Natural killer cell (primary cell): ENCODE results near the gene MCAT. TPM values are rescaled to one million over a fixed set of nuclear protein-coding genes. Genes with fewer than 3 reads are reported as not detected.

Experiments
- ATAC-seq, 3 donors: fragments of 150-1000 bp in 2 of 3; fragments of 200-7000 bp in 1 of 3; cut with Tn5 transposase; 1 replicate in 1 of 3; 2 replicates in 2 of 3; pipeline ENCODE4 v1.10.0; 2021; ENCODE audit warnings: mild to moderate bottlenecking in 2 of 3, moderate library complexity in 2 of 3
- DNase-seq, 2 donors: peaks; one replicate each; pipeline versions ENCODE4 v3.0.0 to v3.0.0-alpha.2; 2013 to 2021; ENCODE audit warnings: mixed read lengths in 1 of 2
- H3K27ac ChIP-seq: one replicate; pipeline ENCODE4 v1.5.1; 2013; ENCODE audit warnings: mild to moderate bottlenecking, low read length
- H3K27me3 ChIP-seq: one replicate; pipeline ENCODE4 v1.6.1; 2013; ENCODE audit warnings: low read length; ENCODE audit not compliant: control insufficient read depth, insufficient read depth
- H3K36me3 ChIP-seq: one replicate; pipeline ENCODE4 v1.6.1; 2013; ENCODE audit warnings: low read length; ENCODE audit not compliant: control insufficient read depth, insufficient read depth
- H3K4me1 ChIP-seq: one replicate; pipeline ENCODE4 v1.6.1; 2013; ENCODE audit warnings: low read length; ENCODE audit not compliant: control insufficient read depth, insufficient read depth
- H3K4me3 ChIP-seq: one replicate; pipeline ENCODE4 v1.5.1; 2013; ENCODE audit warnings: low read length
- H3K9me3 ChIP-seq: one replicate; pipeline ENCODE4 v1.6.1; 2013; ENCODE audit warnings: low read length; ENCODE audit not compliant: control insufficient read depth, insufficient read depth
- H3K27ac Mint-ChIP-seq, 2 donors: one replicate each; pipeline ENCODE4 v1.8.0; 2022; ENCODE audit warnings: mild to moderate bottlenecking in 2 of 2, mixed read lengths in 2 of 2, moderate library complexity in 1 of 2
- H3K27me3 Mint-ChIP-seq, 2 donors: one replicate each; pipeline ENCODE4 v1.8.0; 2022; ENCODE audit warnings: low read depth in 2 of 2, mixed read lengths in 2 of 2
- H3K36me3 Mint-ChIP-seq: one replicate; pipeline ENCODE4 v1.8.0; 2022; ENCODE audit warnings: mixed read lengths
- H3K4me1 Mint-ChIP-seq, 2 donors: one replicate each; pipeline ENCODE4 v1.8.0; 2022; ENCODE audit warnings: mixed read lengths in 2 of 2
- H3K4me3 Mint-ChIP-seq: one replicate; pipeline ENCODE4 v1.8.0; 2022; ENCODE audit warnings: mild to moderate bottlenecking, moderate library complexity, mixed read lengths
- H3K9me3 Mint-ChIP-seq, 2 donors: one replicate each; pipeline ENCODE4 v1.8.0; 2022; ENCODE audit warnings: mixed read lengths in 2 of 2
- WGBS: methylation state at CpG from one replicate; pipeline ENCODE4 v1.1.7; 2013; ENCODE audit warnings: missing lambda C conversion rate; ENCODE audit not compliant: insufficient coverage; 5-methylcytosine and 5-hydroxymethylcytosine counted together
- intact Hi-C: fragments of 100-400 bp; cut with micrococcal nuclease; formaldehyde crosslinking; loops from one replicate; pipeline ENCODE4 v1.14.2; 2022
- total RNA-seq, 4 donors: library from RNA; stranded (reverse); fragments of 120-200 nt in 1 of 4; gene quantifications; one replicate each; pipeline versions ENCODE4 v1.2.3 to v1.2.4, GENCODE V29; 2013 to 2022
- TF ChIP-seq, protein P1 (sequence below): fragments of 200-600 bp; IDR thresholded peaks from one replicate; pipeline ENCODE4 v1.8.0; 2022; ENCODE audit warnings: antibody characterized with exemption

Gene MCAT
- total RNA-seq, 3 donors from 2014 or later (not counting 1 experiment from before 2014, with no cell fraction given): 6.5 to 12.4 (median 9.3) TPM

DNA sequence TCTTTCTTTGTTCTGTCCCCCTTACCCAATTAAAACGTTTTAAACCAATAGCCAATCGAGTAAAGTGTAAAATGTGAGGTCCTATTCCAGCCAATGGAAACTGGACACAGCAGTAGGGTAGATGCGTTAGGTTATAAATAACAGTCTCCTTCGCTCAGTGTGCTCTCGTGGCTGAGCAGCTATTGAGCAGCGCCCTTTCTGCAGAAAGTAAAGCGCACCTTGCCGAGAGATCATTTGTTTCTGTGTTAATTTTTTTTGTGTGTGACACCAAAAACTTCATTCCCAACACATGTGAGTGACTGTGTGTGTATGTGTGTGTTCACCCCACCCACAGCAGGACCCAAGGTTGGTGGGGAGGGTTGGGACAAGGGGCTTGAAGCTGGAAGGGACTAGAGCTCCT lies 46.8 kb downstream of the MCAT start:
- Histone ChIP-seq H3K27ac (no peak overlapping the region), H3K4me1 (peaks cover 5% of the 10 kb centered on the region), H3K9me3 (peaks cover 8% of the 10 kb centered on the region), H3K27me3 (no peaks in the 10 kb centered on the region), H3K36me3 (no peaks in the 10 kb centered on the region), H3K4me3 (no peak overlapping the region)
- no peaks in the 10 kb centered on the region for H3K4me1 Mint-ChIP-seq
- TF ChIP-seq, protein P1, sequence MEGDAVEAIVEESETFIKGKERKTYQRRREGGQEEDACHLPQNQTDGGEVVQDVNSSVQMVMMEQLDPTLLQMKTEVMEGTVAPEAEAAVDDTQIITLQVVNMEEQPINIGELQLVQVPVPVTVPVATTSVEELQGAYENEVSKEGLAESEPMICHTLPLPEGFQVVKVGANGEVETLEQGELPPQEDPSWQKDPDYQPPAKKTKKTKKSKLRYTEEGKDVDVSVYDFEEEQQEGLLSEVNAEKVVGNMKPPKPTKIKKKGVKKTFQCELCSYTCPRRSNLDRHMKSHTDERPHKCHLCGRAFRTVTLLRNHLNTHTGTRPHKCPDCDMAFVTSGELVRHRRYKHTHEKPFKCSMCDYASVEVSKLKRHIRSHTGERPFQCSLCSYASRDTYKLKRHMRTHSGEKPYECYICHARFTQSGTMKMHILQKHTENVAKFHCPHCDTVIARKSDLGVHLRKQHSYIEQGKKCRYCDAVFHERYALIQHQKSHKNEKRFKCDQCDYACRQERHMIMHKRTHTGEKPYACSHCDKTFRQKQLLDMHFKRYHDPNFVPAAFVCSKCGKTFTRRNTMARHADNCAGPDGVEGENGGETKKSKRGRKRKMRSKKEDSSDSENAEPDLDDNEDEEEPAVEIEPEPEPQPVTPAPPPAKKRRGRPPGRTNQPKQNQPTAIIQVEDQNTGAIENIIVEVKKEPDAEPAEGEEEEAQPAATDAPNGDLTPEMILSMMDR: no peak
- no peak overlapping the region for H3K27ac Mint-ChIP-seq
- no peaks in the 10 kb centered on the region for H3K36me3 Mint-ChIP-seq
- peaks cover 2 to 3% of the 10 kb centered on the region in 2 donors for H3K9me3 Mint-ChIP-seq
- H3K27me3 Mint-ChIP-seq: no peaks in the 10 kb centered on the region
- 96% methylated on average over 8 of the region's 8 CpGs for WGBS
- no peak for ATAC-seq
- DNase-seq: no peak
- H3K4me3 Mint-ChIP-seq: no peak overlapping the region
- intact Hi-C loops: no loop called here

DNA sequence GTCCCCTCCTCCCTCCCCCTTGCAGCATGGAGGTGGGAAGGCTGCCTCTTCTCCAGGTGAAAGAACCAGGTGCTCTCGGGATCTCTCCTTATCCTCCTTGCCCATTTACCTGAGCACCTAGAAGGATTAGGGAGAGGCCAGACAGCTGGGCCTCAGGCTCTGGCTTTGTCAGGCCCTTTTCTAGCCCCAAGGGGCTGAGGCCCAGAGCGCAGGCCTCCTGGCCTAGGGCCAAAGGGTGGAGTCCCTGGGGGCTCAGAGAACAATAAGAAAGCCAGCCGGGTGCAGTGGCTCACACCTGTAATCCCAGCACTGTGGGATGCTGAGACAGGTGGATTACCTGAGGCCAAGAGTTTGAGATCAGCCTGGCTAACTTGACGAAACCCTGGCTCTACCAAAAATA lies 48.6 kb downstream of the MCAT start:
- H3K27ac ChIP-seq: no peak overlapping the region
- 97% methylated on average over 4 of the region's 4 CpGs for WGBS
- no peak overlapping the region for H3K4me3 ChIP-seq
- Mint-ChIP-seq H3K36me3 (no peaks in the 10 kb centered on the region), H3K27ac (no peak overlapping the region), H3K9me3 (peaks cover 2 to 3% of the 10 kb centered on the region in 2 donors), H3K27me3 (no peaks in the 10 kb centered on the region), H3K4me1 (peaks cover 0 to under 1% of the 10 kb centered on the region in 2 donors), H3K4me3 (no peak overlapping the region)
- intact Hi-C loops: no loop called here
- H3K4me1 ChIP-seq: peaks cover 12% of the 10 kb centered on the region
- no peaks in the 10 kb centered on the region for H3K36me3 ChIP-seq
- peaks cover 8% of the 10 kb centered on the region for H3K9me3 ChIP-seq
- H3K27me3 ChIP-seq: no peaks in the 10 kb centered on the region
- no peak for DNase-seq
- no peak for ATAC-seq
- TF ChIP-seq, protein P1: no peak

DNA sequence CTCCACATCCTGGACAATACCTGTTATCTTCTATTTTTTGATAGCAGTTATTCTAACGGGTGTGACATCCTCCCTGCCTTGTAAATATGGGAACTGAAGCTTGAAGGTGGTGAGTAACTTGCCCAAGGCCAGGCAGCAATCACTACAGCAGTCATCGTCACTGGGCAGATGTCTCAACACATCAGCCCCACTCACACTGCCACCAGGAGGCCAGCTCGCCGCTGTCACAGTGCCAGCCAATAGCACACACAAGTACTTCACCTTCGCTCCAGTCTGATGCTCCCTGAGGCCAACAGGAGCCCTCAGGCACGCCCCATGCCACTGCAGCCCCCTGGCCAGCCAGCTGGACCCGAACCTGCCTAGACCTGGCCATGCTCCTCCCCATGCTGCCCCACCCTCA lies 49.1 kb downstream of the MCAT start:
- H3K27ac Mint-ChIP-seq: no peak overlapping the region
- H3K4me3 Mint-ChIP-seq: no peak overlapping the region
- H3K36me3 ChIP-seq: no peaks in the 10 kb centered on the region
- TF ChIP-seq, protein P1: no peak
- H3K9me3 ChIP-seq: peaks cover 8% of the 10 kb centered on the region
- H3K27me3 Mint-ChIP-seq: no peaks in the 10 kb centered on the region
- 78% methylated on average over 7 of the region's 7 CpGs for WGBS
- H3K27me3 ChIP-seq: no peaks in the 10 kb centered on the region
- ATAC-seq (no peak), DNase-seq (no peak)
- H3K36me3 Mint-ChIP-seq: no peaks in the 10 kb centered on the region
- H3K4me3 ChIP-seq: no peak overlapping the region
- H3K4me1 ChIP-seq: peaks cover 15% of the 10 kb centered on the region
- peaks cover 2 to 3% of the 10 kb centered on the region in 2 donors for H3K9me3 Mint-ChIP-seq
- H3K27ac ChIP-seq: no peak overlapping the region
- intact Hi-C loops: no loop called here
- H3K4me1 Mint-ChIP-seq: peaks cover 0 to 5% of the 10 kb centered on the region in 2 donors

DNA sequence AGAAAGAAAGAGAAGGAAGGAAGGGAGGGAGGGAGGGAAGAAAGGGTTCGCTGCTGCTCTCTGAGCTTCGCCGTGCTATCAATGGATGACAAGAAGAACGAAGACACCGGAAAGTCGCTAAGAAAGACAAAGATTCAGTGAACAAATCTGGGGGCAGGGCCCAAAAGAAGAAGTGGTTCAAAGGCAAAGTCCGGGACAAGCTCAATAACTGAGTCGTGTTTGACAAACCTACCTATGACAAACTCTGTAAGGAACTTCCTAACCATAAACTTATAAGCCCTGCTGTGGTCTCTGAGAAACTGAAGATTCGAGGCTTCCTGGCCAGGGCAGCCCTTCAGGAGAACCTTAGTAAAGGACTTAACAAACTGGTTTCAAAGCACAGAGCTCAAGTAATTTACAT lies 51.1 kb downstream of the MCAT start:
- Mint-ChIP-seq H3K36me3 (no peaks in the 10 kb centered on the region), H3K4me3 (no peak overlapping the region)

More for the DNA sequence above, 51.1 kb downstream of the MCAT start:
- Mint-ChIP-seq H3K9me3 (peaks cover 2 to 3% of the 10 kb centered on the region in 2 donors), H3K27me3 (no peaks in the 10 kb centered on the region), H3K4me1 (peaks cover 8 to 15% of the 10 kb centered on the region in 2 donors), H3K27ac (no peak overlapping the region)
- no peak overlapping the region for H3K4me3 ChIP-seq
- no peak overlapping the region for H3K27ac ChIP-seq
- H3K27me3 ChIP-seq: no peaks in the 10 kb centered on the region
- peaks cover 20% of the 10 kb centered on the region for H3K4me1 ChIP-seq
- intact Hi-C loops: no loop called here
- peaks cover 8% of the 10 kb centered on the region for H3K9me3 ChIP-seq
- no peak for DNase-seq
- no peak for ATAC-seq
- TF ChIP-seq, protein P1: no peak
- H3K36me3 ChIP-seq: no peaks in the 10 kb centered on the region
- WGBS: 32% methylated on average over 9 of the region's 9 CpGs
